ENCODE results near the gene MTHFD1.

The MTHFD1 gene

DNA sequence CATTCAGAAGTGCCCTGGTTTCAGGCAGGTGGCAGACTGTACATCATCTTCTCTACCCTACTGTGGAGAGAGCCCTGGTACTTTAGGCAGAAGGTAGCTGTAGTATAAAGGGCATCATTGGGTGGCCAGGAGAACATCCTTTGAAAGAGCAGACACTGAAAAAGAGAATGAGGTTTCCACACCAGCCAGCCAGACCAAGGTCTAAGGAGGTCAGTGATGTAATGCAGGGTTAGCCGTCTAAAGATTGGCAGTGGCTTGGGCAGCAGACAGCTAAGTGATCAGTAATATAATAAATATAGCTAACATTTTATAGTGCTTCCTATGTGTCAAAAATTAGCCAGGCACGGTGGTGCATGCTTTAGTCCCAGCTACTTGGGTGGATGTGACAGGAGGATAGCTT lies 103.5 kb downstream of the MTHFD1 start:
- TF ChIP-seq, protein P1, sequence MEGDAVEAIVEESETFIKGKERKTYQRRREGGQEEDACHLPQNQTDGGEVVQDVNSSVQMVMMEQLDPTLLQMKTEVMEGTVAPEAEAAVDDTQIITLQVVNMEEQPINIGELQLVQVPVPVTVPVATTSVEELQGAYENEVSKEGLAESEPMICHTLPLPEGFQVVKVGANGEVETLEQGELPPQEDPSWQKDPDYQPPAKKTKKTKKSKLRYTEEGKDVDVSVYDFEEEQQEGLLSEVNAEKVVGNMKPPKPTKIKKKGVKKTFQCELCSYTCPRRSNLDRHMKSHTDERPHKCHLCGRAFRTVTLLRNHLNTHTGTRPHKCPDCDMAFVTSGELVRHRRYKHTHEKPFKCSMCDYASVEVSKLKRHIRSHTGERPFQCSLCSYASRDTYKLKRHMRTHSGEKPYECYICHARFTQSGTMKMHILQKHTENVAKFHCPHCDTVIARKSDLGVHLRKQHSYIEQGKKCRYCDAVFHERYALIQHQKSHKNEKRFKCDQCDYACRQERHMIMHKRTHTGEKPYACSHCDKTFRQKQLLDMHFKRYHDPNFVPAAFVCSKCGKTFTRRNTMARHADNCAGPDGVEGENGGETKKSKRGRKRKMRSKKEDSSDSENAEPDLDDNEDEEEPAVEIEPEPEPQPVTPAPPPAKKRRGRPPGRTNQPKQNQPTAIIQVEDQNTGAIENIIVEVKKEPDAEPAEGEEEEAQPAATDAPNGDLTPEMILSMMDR (IDR thresholded peaks at IDR 0.05), result no peak

DNA sequence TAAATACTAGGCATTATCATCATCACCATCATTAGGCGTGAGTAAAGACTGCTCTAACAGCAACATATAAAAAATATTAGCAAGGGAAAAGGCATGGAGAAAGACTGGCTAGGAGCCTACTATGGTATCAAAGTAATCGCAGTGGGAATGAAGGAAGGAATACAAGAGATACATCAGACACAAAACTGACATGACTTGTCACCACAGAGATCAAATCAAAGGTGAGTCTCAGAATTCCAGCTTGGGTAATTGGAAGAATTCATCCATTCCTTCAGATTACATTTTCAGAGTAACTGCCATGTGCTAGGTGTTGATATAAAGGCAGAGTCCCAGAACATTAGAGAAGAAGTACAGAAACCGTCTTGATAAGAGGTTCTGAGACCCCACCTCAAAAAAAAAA lies 105.3 kb downstream of the MTHFD1 start:
- TF ChIP-seq, protein P1 (IDR thresholded peaks at IDR 0.05), result no peak

DNA sequence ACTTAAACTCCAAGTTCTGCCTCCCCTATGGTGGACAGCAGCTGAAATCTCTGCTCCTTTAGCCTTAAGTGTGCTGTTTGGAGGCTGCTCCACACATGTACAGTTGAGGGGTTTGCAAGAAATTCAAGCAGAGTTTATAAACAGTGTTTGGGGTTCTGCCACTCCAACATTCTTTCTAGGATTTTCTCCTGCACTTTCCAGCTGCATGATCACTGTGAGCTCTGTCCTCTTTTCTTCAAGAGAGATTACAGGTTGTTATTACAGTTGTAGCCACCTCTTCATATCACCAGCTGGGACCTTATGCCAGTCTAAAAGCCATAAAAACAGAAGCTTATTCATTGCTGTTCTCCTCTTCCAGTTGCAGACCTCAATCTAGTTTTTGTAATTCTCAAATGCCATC lies 107.1 kb downstream of the MTHFD1 start:
- TF ChIP-seq, protein P1 (IDR thresholded peaks at IDR 0.05), result no peak

DNA sequence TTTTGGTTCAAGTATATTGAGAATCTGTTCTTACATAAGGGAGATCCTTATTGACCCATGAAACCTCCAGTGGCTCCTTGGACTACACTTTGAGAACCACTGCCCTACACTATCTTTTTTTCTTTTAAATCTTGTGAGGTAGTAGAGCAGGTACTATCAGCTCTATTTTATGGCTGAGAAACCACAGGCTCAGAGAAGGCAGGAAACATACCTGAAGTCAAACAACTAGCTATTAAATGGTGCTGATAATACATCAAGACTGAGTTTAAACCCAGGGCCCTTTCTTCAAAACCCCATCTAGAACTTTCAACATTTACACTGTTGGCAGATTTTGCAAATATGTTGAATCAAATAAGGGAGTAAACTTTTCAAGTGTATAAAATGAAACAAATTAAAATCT lies 108.6 kb downstream of the MTHFD1 start:
- TF ChIP-seq, protein P1 (IDR thresholded peaks at IDR 0.05), result no peak

DNA sequence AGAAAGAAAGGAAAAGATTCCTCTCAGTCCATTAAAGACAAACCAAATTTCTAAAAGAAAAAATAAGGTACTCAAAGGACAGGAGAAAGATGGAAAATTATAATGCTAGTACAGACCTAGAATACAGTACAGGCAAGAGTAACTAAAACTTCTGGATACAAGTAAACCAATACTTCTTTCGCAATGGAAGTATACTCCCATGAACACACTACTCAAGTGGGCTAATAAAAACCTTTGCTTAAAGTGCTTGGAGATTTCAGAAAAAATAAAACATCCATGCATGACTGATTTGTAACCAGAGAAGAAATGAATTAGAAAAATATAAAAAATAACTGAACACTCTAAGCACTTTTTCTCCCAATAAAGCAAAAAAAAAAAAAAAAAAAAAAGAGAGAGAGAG lies 111.9 kb downstream of the MTHFD1 start:
- TF ChIP-seq, protein P1 (IDR thresholded peaks at IDR 0.05), result no peak

DNA sequence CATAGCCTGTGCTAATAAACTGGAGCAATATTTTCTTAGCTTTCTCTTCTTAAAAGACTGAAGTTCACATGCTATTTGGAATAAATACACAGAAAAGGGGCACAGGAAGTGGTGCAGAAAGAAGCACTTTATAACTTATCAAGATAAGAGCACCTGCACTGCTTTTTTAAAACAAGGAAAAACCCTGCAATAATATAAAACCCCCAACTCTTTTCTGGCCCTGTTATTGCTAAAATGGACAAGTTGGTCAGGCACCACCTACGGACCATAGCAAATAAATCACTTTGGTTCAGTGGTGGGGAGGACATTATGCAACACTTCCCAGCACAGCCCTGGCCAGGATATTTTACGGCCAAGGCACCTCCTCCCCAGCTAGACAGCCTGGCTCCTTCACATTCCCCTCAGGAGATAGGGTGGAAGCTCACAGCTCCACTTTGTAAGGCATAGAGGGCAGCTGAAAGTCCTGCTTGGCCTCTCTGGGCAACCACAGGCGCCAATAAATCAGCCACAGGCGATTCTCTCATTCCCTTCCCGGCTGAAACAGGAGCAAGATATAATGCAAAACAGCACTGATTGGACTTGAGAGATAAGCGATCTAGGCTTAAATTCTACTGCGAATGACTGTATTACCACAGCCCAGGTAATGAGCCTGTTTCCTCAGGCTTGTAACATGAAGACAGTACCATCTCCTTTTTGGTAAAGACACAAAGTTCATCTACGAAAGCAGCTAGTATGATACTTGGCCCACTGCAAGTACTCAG lies 113.4 kb downstream of the MTHFD1 start:
- TF ChIP-seq, protein P1 (IDR thresholded peaks at IDR 0.05), result no peak

DNA sequence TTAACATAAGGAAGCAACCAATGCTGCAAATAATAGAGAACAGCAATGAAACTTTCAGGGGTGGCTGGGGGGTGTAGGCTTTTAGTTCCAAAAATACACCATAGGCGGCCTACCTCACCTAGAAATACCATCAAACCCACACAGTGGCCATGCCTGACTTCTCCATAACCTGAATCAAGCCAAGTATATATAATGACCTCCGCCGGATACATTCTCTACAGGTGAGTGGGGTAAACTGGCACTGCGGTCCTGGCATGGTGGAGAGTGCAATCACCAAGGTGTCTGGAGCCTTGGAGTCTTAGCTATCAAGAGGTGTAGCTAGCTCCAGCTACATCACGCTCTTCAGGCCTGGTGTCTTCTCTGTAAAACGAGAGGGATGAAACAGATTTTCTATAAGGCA lies 114.3 kb downstream of the MTHFD1 start:
- TF ChIP-seq, protein P1 (IDR thresholded peaks at IDR 0.05), result no peak
